Stimulated activated CD8-positive, alpha-beta memory T cell treated with anti-CD3 and anti-CD28 coated beads, Interleukin-15, amount 100 ng/mL, for 1 hour (primary cell): ENCODE measurements around the gene ARMC5.
"Not testable (repeated sequence)": the region's sequence is repeated elsewhere in the genome, so short reads cannot be mapped to it uniquely, and the experiment has no call there.

Experiments
- DNase-seq: peaks from one replicate; pipeline ENCODE4 v3.0.0-alpha.2; 2020; ENCODE audit warnings: low read depth

The ARMC5 gene

GRCh38 chr16:31499928-31500327 lies 40.6 kb downstream of the ARMC5 start:
- DNase-seq, result no peak

DNA sequence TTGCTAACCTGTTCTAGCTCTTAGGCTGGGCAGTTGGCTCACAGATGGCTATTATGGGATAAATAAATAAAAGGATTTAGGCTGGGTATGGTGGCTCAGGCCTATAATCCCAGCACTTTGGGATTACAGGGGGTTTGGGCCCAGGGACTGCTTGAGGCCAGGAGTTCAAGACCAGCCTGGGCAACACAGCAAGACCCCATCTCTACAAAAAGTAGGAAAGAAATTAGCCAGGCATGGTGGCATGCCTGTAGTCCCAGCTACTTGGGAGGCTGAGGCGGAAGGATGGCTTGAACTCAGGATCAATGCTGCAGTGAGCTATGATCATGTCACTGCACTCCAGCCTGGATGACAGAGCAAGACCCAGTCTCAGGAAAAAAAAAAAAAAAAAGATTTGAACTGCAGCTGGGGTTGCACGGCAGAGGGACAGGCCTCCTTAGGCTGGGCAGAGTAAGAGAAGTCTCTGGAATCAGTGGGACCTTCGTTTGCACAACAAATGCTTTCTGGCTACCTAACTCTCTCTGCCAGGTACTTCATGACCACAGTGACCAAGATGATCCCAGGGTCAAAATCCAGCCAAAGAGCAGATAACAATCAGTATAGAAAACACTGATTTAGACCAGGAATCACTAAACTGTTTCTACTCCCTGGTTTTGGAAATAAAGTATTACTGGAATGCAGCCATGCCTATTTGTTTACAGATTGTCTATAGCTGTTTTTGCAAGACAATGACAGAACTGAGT lies 42.1 kb downstream of the ARMC5 start:
- DNase-seq, result no peak

DNA sequence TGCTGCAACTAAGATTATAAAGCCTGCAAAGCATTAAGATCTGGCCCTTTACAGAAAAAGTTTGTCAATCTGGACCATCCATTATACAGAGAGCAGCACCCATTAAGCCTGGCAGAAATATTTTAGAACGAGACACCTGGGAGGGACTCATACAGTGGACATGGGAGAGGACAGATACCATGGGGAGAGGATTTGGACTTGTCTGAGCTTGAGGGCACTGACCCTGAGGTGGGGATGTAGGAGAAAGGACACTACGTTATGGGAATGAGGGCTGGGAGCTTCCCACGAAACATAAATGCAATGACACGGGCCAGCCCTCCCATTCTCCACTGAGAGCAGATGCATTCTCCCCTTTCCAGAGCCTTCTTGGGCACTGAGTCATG lies 42.7 kb downstream of the ARMC5 start:
- DNase-seq, result no peak

DNA sequence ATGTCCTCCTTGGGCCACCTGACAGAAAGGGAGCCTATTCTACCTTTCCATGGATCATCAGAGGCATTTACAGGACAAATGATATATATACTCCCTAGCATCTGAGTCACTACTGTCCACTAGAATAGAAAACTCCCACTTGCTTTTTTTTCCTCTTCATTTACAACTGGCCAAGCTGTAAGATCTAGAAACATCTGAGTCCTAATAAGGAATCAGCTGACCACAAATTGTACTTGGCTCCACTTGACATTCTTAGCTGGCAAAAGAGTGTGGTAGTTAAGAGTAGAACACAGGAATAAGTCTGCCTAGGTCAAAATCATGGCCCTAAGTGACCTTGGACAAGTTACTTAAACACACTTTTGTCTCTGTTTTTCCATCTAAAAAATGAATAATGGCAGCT lies 43.7 kb downstream of the ARMC5 start:
- no peak for DNase-seq

DNA sequence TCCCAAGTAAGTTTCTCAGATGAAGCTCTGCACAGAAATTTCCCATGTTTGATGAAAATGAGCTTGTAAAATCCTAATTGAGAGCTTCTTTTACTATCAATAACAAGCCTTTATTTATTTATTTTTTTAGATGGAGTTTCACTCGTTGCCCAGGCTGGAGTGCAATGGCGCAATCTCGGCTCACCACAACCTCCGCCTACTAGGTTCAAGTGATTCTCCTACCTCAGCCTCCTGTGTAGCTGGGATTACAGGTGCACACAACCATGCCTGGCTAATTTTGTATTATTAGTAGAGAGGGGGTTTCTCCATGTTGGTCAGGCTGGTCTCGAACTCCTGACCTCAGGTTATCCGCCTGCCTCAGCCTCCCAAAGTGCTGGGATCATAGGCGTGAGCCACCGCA lies 44.3 kb downstream of the ARMC5 start:
- DNase-seq, result not testable (repeated sequence)

- DNase-seq, result no peak
Observed at GRCh38 chr16:31504159-31504558, 44.9 kb downstream of the ARMC5 start.

- DNase-seq, result no peak
Observed at GRCh38 chr16:31505483-31505882, 46.2 kb downstream of the ARMC5 start.

GRCh38 chr16:31507617-31507928 lies 48.3 kb downstream of the ARMC5 start:
- DNase-seq, result no peak

DNA sequence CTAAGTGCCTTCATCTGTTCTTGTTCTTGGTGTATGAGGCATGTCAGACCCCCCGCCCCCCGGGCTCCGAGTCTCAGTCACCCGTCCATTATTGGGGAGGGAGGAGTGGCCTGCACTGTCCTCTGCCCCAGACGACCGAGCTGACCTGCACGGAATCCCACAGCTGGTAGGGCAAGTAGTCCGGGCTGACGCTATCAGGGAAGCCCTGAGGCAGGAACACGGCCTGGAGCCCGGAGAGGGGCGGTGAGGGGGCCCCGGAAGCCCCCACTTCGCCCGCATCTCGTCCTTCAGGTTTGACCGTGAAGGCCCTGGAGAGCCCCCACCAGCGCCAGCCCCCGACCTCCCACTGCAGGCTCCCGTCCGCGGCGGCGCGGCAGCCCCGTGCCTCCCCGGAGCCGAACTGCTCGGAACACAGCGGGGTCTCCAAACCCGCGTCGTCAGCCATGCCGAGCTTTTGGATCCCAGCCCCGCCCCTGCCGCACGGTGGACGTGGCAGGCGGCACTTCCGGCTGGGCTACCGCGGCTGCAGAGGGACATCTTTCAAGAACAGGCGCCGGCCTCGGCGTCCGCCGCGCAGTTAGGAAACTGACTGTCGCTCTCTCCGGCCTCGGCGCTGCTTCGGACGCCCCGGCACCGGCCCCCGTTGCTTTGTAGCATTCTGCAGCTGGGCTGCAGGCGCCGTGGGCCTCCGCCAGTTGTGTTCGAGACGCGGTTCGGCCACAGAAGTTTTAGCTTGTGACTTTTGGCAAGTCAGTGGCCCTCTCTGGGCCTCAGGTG lies 48.8 kb downstream of the ARMC5 start, which contains the start of gene RUSF1:
Gene RUSF1 (minus strand): TSS at position 463 of the 777 bp plus-strand sequence. CDS start 18 bp downstream, at position 445.
- peak; percentile 58 for DNase-seq

DNA sequence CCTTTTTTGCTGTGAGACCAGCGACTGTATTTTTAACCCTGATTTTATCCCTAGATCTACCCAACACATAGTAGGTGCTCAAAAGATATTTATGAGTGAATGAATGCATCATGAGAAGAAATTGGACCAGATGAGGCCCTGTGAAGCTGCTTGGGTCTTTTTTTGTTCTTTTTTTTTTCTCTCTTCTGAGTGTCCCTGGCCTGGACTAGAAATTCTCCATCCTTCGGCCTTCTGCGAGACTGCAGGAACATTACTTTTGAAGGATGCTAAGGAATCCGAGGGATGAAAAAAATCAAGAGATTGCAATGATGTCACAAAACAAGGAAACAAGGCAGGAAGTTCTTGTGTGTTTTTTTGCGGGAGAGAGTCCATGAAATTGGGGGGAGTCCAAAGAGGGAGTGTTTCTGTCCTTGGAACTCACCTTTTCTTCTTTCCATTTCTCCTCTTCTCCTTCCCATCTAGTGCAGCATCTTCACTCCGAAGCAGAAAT lies 49.5 kb downstream of the ARMC5 start:
- DNase-seq, result no peak

- DNase-seq, result no peak
Observed at GRCh38 chr16:31513126-31513525, 53.8 kb downstream of the ARMC5 start.

- no peak for DNase-seq
Observed at GRCh38 chr16:31513884-31514283, 54.6 kb downstream of the ARMC5 start.
